Inferior parietal cortex (tissue), 1 donor: Measurements from ENCODE around the gene ALS2CL.
A peak's percentile ranks its signal among the peaks of the same experiment; 100 is the strongest.

ENCODE experiments used
- DNase-seq: peaks from one replicate; pipeline ENCODE4 v3.0.0-alpha.2; 2016; ENCODE audit errors: extremely low spot score

Gene ALS2CL

DNA sequence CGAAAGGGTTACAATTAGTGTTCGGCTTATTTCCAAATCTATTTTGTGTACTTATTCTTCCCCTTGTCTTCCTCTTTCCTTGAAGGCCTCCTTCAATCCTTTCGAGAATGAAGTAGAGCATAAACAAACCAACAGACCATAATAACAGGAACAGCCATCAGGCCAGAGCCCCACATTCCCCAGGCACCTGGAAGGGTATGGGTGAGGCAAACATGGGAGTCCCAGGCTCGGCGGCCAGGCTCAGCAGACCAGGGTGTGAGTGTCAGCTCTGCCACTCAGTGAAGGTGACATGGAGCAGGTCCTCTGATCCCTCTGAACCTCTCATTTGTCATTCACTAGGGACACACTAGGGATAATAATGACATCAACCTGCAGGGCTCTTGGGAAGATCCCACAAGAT lies 13.8 kb downstream of the ALS2CL start:
- no peak for DNase-seq

DNA sequence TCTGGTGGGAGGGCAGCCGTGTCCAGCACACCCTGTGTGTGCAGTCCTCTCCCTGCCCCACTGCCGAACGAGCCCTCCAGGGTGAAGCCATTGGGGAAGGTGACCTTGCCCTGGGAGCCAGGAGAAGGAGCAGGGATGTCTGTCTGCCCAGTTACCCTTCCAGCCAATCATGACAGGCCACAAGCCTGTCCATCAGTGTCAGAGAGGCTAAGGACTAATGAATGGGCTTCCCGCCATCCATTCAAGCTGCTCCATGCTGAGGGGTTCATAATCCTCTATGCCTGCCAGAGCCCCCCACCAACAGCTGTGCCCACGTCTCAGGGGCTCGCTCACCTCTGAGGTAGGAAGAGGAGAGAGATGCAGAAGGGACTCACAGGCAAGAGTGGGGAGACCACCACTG lies 15.2 kb downstream of the ALS2CL start:
- no peak for DNase-seq

DNA sequence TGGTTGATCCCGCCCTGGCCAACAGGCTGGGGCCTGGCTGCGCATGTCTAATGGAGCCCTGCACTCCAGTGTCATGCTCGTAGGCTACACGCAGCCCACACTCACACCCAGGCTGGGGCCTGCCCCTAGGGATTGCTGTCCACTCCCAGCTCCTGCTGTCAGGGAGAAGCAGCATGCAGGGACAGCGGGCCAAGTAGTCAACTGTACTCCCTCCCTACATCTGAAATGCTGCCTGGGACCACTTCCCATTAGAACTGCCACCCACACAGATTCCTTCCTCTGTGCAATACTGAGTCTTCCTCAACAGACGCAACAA lies 16.1 kb downstream of the ALS2CL start:
- no peak for DNase-seq

DNA sequence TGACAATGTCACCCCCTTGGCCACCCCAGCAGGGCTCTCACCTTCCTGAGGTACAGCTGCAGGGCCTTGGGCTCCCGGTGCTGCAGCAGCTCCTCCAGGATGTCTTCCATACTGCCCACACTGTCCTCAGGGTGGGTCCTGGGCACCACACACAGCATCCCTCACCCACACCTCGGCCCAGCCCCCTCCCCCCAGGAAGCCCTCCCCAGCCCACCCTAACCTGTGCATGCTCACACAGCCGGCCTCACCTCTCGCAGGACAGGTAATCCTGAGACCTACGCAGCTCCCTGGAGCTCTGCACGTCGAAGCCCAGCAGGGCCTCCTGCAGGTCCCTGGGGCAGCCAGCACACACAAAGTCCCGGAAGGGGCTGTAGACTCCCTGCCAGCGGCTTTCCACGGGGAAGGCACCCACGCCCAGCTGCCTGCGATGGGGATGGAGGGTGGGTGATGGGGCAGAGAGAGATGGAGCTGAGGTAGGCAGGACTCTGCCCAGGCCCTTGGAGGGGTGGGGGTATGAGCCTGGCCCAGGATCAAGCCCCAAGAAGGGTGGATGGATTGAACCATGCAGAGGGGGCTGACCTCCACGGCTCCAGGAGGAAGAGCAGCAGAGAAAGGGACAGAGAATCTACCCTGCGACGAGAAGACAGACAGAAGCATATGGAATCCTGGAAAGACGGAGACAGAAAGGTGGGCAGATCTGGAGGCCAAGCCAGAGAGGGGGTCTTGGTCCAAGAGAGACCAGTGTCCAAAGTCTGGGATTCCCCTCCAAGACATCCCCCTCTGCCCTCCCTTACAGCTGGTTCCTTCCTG lies 16.7 kb downstream of the ALS2CL start:
- no peak for DNase-seq

DNA sequence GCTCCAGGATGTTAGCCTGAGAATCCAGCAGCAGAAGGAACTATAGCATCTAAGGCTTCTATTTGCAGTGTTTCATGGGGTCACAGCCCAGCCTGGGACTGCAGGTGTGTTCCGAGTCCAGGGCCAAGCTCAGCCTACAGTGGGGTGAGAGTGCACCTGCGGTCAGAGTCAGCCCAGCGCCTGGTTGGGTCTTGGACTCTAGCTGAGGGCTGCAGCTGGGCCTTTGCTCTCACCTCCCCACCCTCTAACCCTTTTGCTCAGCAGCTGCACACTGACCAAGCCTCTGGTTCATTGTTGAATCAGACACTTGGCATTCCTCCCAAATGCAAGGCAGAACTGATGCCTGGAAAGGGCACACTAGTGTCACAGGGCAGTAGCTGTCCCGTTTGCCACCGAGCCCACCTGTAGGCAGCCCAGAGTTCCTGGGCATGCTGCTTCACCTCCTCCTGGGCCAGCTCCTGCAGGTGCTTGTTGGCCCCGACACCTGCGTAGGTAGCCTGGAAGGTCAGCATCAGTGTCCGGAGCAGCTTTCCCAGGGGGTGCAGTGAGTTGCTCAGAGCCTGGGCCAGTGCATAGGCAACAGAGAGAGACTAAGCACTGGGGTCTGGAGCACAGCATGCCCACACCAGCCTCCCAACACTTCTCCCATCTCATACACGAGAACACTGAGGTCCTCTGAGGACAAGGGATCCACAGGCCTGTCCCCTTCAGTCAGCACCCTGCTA lies 17.5 kb downstream of the ALS2CL start:
- peak; percentile 35 for DNase-seq

DNA sequence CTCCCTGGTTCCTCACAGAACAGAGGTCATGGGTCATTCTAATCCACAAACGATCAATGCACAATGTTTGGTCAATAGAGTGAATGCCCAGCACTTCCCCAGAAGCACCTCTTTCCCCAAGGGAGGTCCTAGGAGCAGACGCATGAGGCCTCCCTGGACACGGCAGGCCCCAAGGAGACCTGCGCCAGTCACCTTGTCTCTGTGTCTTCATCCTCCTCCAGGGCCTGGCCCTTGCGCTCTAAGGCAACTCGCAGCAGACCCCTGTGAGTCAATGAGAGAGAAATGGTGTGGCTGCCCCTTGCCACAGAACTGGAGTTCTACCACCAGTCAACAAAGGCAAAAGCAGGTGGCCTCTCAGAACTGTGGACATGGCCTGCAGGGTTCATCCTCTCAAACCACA lies 18.1 kb downstream of the ALS2CL start:
- no peak for DNase-seq

DNA sequence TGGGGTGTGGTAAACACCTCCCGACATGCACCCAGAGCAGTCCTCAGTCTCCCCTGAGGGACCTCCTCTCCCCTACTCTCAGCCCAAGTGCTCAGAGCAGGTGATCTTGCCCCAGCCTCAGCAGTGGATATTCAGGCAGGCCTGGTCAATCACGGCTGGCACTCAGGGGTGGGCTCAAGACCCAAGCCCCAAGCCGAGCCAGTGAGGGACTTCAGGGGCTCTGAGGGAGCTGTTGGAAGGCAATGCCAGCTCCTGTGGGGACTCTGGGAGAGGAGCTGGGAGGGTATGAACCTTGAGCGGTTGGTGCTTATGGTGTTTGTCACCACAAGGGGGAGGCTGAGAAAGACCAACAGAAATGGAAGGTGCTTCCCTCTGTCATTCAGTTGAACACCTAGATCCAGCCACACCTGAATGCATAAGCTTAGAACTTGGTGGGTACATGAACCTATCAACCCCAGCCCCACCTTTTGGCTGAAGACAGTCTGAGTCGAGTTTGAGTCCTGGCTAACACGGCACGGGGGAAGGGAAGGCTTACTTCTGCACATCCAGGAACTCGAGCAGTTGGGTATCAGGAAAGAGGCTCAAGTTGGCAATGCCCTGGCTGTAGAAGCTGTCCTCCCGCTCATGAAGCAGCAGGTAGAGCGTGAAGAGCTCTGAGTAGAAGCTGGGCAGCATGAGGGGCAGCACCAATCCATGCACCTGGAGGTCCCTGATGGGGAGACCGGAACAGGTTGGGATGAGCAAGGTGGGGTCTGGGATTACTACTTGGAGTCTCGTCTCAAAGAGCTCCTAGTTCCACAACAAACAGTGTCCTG lies 19.2 kb downstream of the ALS2CL start:
- no peak for DNase-seq

DNA sequence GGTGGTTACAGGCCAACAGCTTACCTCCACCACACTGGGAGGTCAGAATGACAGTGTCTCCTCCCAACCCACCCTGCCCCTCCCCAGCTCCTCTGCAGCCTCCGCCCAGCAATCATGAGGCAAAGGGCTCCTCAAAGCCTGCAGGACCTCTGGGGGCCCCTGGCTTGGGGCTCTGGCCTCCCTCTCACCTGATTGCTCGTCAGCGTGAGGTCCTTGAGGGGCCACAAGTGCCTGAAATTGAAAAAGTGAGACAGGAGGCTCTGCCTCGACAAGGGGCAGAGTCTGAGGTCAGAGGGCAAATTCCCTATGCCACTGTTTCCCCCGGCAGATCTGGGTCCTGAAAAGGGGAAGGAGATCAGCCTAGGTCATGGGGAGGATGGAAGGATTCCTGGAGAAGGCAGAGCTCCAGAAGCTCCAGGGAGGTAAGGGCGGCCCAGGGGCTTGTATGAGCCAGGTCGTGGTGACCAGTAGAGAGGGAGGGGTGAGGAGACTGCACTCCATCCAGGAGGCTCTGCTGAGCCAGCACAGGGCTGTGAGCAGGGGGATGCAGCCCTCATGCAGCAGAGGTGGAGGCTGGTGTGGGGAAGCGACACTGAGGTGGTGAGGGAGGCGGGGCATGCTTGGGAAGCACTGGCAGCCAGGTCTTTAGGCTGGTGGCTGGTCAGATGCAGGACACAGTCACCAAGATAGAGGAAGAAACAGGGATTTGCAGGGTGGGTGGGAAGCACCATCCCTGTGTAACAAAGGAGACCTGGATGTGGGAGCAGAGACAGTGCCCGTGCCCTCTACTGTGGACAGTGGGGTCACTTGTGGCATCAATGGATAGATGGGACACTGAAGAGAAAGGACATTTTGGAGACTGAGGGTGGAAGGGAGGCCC lies 20.1 kb downstream of the ALS2CL start:
- DNase-seq = no peak

DNA sequence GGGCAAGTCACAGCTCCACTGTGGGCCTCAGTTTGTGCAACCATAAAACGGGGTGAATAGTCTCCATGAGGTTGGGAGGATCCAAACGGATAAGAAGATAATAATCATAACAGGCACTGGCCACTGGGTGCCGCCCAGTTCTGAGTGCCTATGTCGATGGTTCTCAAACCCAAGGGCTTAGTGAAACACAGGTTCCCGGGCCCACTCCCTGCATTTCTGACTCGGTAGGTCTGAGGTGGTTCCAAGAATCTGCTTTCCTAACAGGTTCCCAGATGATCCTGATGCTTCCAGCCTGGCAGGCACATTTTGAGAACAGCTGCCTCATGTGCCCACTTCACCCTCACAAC lies 21.2 kb downstream of the ALS2CL start:
- no peak for DNase-seq

DNA sequence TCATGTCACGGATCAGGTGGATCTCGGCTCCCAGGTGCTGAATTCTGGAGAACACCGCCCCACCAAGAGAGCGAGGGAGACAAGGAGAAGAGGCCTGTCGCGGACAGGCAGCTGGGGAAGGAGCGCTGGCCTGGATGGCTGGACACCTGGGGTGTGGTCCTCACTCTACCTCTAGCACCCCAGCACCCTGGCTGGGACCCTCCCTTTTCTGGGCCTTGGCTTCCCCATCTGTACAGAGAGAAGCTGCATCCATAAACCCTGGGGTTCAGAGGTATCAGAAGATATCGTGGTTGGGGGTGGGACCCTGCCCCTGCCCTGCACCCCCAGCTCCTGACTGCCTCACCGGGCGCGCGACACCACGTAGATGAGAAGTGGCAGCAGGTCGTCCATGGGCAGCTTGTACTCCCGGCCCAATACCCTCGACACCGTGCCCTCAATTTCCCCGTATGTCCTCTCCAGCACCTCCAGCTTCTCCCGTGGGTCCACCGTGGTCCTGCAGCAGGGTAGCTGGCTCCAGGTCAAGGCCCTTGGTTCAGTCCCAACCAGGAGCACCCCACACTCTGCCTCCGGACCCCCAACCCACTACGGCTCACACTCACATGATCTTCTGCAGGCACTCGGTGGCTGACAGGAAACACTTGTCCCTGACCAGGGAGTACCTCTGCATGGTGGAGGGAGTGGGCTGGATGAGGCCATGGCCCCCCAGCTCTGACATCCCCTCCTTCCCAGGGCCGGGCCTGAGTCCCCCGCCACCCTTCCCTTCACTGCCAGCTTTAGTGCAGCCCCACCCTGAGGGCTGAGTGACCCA lies 21.7 kb downstream of the ALS2CL start:
- DNase-seq = no peak

DNA sequence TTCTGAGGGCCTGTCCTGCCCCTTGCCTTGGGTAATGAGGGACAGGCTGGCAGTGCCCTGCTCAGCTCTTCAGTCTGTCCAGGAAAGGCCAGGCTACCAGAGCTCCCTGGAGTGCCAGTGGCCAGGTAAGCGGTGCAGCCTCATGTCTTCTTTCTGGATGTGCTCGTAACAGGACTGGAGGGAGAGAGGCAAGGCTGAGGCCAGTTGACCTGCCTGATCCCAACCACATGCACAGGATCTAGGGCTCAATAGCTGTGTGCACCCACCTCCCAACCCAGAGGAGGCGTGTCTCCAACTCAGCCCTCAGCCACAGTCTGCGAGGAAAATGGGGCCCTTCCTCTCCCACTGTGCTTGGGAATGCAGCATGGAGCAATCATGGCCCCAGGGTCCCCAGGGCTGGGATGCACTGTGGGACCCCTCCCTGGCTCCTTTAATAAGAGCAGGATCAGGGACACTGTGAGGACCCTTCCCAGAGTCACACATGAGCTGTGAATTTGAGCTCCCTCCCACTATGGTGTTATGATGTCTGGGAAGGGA lies 22.5 kb downstream of the ALS2CL start:
- no peak for DNase-seq

DNA sequence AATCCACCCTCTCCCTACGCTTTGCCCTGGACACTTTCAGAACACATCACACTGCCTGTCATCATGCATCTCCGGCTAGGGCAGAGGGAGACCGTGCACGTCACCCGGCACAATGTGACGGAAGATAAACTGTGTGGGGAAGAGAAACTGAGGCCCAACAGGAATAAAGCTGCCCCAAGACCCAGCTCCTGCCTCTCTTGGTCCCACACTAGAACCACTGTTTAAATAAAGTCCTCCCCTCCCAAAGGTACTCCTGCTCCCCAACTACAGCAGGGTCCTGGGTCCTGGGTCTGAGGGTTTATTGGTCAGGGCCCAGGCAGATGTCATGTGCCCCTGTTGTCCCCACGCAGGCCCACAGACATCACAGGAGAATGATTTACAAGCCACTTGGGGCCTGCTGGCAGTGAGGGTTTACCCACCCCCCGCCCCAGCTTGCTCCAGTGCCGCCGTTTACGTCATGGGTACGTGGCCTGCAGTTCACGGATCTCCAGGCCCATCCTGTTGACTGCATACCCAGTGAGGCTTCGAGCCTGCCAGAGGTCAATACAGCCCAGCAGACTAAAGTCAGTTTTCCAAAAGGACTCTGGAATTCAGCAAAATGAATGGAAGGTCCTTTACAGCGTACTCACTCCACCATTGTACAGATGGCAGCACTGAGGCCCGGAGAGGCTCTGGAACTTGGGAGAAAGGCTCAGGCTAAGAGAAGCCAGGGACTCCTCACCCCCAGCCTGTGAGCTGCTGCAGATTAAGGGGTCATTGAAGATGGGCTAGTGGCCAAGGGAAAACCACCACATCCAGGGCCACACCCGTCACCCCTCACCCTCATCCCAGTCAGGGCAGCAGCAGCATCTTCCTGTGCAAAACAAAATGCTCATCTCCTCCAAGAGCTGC lies 23.2 kb downstream of the ALS2CL start:
- DNase-seq = no peak

DNA sequence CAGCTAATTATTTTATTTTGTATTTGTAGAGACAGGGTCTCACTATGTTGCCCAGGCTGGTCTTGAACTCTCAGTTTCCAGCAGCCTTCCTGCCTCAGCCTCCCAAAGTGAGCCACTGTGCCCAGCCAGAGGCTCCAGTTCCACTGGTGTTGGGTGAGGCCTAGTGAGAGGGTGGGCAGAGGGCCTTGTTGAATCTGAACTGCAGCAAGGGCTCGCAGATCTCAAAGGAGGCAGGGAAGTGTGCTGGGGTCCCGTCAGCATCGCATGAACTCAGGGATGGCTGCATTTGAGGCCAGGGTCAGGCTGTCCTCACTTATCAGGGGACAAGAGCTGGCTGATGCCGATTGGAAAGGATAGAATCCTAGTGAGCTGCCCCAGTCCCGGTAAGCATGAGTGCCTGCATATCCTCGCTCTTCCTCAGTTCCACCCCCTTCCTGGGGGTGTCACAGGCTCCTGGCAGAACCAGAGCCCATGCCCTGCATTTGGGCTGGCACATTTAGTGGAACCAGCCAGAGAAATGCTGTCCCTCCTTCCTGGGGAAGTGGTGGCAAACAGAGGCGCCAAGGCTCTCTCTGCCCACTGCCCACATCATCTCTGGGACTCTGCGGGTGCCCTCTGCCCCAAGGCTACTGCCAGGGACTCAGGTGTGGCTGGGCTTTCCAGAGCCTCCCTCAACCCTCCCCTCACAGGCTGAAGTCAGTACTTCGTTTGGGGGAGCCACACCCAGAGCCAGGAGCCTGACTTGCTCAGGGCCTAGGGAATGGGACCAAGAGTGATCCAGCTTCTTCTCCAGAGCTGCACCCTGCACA lies 24.1 kb downstream of the ALS2CL start:
- no peak for DNase-seq

DNA sequence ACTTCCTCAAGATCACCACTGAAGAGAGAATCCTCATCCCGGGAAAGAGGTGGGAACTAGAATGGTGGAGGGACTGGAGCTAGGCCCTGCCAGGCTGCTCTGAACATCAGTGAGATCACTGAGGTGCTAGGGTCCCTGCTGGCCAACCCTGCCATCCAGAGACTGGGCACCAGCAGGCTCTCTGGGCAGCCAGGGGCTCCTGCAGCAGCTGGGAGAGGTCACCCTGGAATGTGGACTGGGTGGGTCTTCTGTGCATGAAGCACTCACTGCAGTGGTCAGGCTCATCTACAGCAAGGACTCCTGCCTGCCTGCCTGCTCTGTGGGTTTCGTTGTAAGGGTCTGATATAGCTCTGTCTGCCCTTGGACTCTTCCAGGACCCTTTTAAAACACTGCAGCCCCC lies 24.9 kb downstream of the ALS2CL start:
- DNase-seq = no peak

DNA sequence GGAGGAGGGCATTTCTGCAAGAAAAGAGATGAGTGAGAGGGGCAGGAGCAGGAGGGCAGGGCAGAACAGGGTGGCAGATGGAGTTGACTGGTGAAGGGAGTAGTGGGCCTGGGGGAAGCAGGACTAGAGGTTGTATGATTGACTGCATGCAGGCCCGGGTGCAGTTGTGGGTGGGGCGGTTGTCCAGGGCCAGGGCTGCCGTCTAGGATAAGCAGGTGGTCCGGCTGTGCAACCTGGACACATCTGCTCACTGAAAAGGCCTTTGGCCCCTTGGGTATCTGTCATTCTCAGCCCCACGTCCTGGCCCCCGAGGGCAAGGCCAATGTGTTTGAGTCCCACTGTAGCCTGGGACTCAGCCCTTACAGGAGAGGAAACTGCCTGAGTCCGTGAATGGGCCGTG lies 25.4 kb downstream of the ALS2CL start:
- no peak for DNase-seq

DNA sequence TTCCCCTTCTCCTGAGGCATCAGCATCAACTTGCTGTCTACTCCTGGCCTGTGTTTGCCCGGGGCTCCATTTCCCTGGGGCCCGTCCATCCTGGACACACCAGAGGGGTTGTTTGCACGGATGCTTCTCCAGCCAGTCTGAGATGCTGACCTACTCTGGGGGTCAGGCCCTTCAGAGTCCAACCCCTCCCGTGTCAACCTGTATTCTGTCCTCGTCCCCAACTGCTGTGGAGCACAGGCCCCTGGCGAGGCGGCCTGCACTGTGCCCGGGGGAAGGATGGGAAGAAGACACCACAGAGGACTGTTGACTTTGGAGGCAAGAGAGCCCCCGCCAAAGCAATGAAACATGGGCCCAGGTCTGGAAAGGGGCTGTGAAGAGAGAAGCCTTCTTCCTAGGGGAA lies 25.8 kb downstream of the ALS2CL start:
- no peak for DNase-seq

DNA sequence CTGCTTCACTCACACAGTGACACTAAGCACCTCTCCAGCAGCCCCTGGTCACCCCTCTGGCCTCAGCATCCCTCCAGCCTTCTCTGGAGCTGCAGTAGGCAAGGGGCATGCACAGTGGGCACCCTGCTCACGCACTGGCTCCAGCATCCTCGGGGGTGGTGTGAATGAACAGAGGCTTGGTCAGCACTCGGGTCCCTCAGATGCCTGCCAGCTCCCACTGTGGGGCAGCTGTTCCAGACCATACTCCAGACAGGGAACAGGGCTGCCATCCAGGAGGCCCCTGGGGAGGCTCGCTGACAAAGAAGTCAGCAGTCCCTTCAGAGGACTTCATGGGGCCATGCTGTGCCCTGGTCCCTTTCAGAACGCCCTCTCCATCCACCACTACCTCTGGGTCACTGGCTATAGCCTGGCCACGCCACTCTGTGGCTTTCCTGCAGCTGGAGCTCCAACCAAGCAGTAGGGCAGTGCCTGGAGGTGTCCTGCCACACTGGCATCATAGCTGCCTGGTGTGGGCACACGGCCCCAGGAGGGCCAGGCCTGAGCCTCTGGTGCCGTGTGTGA lies 26.3 kb downstream of the ALS2CL start:
- DNase-seq = no peak

DNA sequence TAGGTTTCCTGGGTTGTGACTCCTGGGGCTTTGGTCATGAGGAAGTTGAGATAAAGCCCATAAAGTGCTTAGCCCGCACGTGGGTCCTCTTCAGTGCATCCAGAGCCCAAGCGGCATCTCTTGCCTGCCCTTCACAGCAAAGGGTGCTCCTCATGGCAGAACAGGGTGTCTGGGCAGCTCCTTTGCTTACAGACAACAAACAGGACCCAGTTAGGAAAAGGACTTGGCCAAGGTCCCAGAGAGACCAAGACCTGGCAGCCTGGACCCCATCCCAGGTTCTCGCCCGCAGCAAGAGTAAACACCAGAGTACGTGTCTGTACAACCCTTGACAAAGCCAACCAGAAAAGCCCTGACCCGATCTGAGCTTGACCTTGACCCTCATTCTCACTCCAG lies 27.0 kb downstream of the ALS2CL start:
- DNase-seq = no peak
